PC-9 (cell line): ENCODE measurements around the gene CLCF1. TPM values are rescaled to one million over a fixed set of nuclear protein-coding genes. Genes with fewer than 3 reads are reported as not detected.
A peak's percentile ranks its signal among the peaks of the same experiment; 100 is the strongest.

Experiments used
- BruUV-seq: library from RNA; stranded (reverse); fragments of 400-500 nt; replicated peaks from 2 replicates; lab custom pipeline; 2021; lab: Mats Ljungman, UMichigan
- CTCF ChIA-PET: fragments of 300-600 bp; sonication (Branson Sonifier 250); formaldehyde crosslinking; loops from one replicate; lab custom pipeline; 2022; ENCODE audit warnings: antibody characterized with exemption; lab: Charles Lee
- POLR2A ChIA-PET: fragments of 300-600 bp; sonication (Branson Sonifier 250); formaldehyde crosslinking; loops from one replicate; lab custom pipeline; 2022; ENCODE audit warnings: antibody characterized with exemption; ENCODE audit not compliant: unreplicated experiment; lab: Charles Lee
- DNase-seq, 2 experiments: peaks; one replicate each; pipeline versions ENCODE4 v3.0.0 to v3.0.0-alpha.2; 2015 to 2022; ENCODE audit warnings: mixed read lengths in 1 of 2
- H2AFZ ChIP-seq: fragments of 200-600 bp; sonication (generic); 2 replicates; pipeline ENCODE4 v1.8.1; 2017; ENCODE audit warnings: antibody characterized with exemption
- H3F3A ChIP-seq: fragments of 200-600 bp; sonication (generic); 2 replicates; pipeline ENCODE4 v1.8.1; 2017; ENCODE audit warnings: antibody characterized with exemption, mild to moderate bottlenecking, low read depth; ENCODE audit not compliant: insufficient read depth
- H3K27ac ChIP-seq: fragments of 200-600 bp; sonication (generic); 2 replicates; pipeline ENCODE4 v1.6.1; 2016; ENCODE audit warnings: mixed run types
- H3K27me3 ChIP-seq: fragments of 200-600 bp; sonication (generic); 2 replicates; pipeline ENCODE4 v1.6.1; 2016; ENCODE audit warnings: low read depth, mixed run types; ENCODE audit not compliant: insufficient read depth
- H3K36me3 ChIP-seq: fragments of 200-600 bp; sonication (generic); 2 replicates; pipeline ENCODE4 v1.6.1; 2016; ENCODE audit warnings: low read depth, mixed run types
- H3K4me1 ChIP-seq: fragments of 200-600 bp; sonication (generic); replicated peaks from 2 replicates; pipeline ENCODE4 v1.6.1; 2016; ENCODE audit warnings: mixed run types; ENCODE audit not compliant: insufficient read depth
- H3K4me2 ChIP-seq: fragments of 200-600 bp; sonication (generic); 2 replicates; pipeline ENCODE4 v1.6.1; 2017; ENCODE audit warnings: mixed run types
- H3K4me3 ChIP-seq: fragments of 200-600 bp; sonication (generic); 2 replicates; pipeline ENCODE4 v1.6.1; 2016; ENCODE audit warnings: mixed run types
- H3K79me2 ChIP-seq: fragments of 200-600 bp; sonication (generic); 2 replicates; pipeline ENCODE4 v1.6.1; 2017; ENCODE audit warnings: low read depth, mixed run types
- H3K9me2 ChIP-seq: fragments of 200-600 bp; sonication (generic); 2 replicates; pipeline ENCODE4 v1.8.1; 2017; ENCODE audit warnings: mild to moderate bottlenecking; ENCODE audit not compliant: insufficient read depth
- H3K9me3 ChIP-seq: fragments of 200-600 bp; sonication (generic); 2 replicates; pipeline ENCODE4 v1.8.1; 2016; ENCODE audit warnings: low read depth; ENCODE audit not compliant: insufficient read depth
- H4K20me1 ChIP-seq: fragments of 200-600 bp; sonication (generic); 2 replicates; pipeline ENCODE4 v1.8.1; 2017; ENCODE audit not compliant: insufficient read depth
- EZH2 ChIP-seq: fragments of 200-600 bp; sonication (generic); IDR thresholded peaks from 2 replicates; pipeline ENCODE4 v1.8.0; 2017; ENCODE audit warnings: antibody characterized with exemption, low read depth
- intact Hi-C: fragments of 100-400 bp; cut with micrococcal nuclease; formaldehyde crosslinking; loops from one replicate; pipeline ENCODE4 v1.10.0; 2022; ENCODE audit not compliant: unreplicated experiment
- total RNA-seq: library from RNA; stranded (reverse); gene quantifications from 2 replicates; pipeline ENCODE4 v1.2.3, GENCODE V29; 2021
- TF ChIP-seq, protein P1 (sequence below): fragments of 200-600 bp; sonication (generic); conservative IDR thresholded peaks from 2 replicates; pipeline ENCODE4 v1.6.1; 2017; ENCODE audit warnings: mixed run types, antibody characterized with exemption, mild to moderate bottlenecking, moderate library complexity

Gene CLCF1
- total RNA-seq, 1 experiment from 2014 or later, result 17.0 TPM

GRCh38 chr11:67376063-67376820 is 2.8 kb upstream of the CLCF1 start:
- Histone ChIP-seq H3K36me3 (no peaks in the 10 kb centered on the region), H3K9me2 (no peaks in the 10 kb centered on the region), H3K79me2 (peaks cover 39% of the 10 kb centered on the region), H3K27ac (peak overlapping the region; percentile 99), H3F3A (peaks cover 71% of the 10 kb centered on the region), H4K20me1 (peaks cover 10% of the 10 kb centered on the region), H3K27me3 (no peaks in the 10 kb centered on the region), H3K4me3 (peak overlapping the region; percentile 44; the same call in 1 of the 2 replicates), H3K4me2 (peak overlapping the region; percentile 94), H2AFZ (no peak overlapping the region), H3K4me1 (peaks cover 78% of the 10 kb centered on the region), H3K9me3 (no peaks in the 10 kb centered on the region)
- ChIA-PET CTCF (interaction anchor here (0.6 to 2.6 kb wide), 4 partner anchors 25 to 194 kb away, joined by 5 to 13 read pairs (median 8); no protein-coding TSS in a partner anchor), POLR2A (interaction anchor here (0.5 to 2.2 kb wide), 5 partner anchors 19 to 413 kb away, joined by 3 to 48 read pairs (median 4); partner anchors contain the start of gene AIP)
- intact Hi-C loops, result loop anchor here (5.0 to 10.0 kb wide), 3 partner anchors 131 to 531 kb away; partner anchors contain the start of genes RCE1 and RHOD
- BruUV-seq, result TSS peak; percentile 0
- DNase-seq, result no peak
- TF ChIP-seq, protein P1, sequence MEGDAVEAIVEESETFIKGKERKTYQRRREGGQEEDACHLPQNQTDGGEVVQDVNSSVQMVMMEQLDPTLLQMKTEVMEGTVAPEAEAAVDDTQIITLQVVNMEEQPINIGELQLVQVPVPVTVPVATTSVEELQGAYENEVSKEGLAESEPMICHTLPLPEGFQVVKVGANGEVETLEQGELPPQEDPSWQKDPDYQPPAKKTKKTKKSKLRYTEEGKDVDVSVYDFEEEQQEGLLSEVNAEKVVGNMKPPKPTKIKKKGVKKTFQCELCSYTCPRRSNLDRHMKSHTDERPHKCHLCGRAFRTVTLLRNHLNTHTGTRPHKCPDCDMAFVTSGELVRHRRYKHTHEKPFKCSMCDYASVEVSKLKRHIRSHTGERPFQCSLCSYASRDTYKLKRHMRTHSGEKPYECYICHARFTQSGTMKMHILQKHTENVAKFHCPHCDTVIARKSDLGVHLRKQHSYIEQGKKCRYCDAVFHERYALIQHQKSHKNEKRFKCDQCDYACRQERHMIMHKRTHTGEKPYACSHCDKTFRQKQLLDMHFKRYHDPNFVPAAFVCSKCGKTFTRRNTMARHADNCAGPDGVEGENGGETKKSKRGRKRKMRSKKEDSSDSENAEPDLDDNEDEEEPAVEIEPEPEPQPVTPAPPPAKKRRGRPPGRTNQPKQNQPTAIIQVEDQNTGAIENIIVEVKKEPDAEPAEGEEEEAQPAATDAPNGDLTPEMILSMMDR, result no peak
- TF ChIP-seq EZH2, result no peak

DNA sequence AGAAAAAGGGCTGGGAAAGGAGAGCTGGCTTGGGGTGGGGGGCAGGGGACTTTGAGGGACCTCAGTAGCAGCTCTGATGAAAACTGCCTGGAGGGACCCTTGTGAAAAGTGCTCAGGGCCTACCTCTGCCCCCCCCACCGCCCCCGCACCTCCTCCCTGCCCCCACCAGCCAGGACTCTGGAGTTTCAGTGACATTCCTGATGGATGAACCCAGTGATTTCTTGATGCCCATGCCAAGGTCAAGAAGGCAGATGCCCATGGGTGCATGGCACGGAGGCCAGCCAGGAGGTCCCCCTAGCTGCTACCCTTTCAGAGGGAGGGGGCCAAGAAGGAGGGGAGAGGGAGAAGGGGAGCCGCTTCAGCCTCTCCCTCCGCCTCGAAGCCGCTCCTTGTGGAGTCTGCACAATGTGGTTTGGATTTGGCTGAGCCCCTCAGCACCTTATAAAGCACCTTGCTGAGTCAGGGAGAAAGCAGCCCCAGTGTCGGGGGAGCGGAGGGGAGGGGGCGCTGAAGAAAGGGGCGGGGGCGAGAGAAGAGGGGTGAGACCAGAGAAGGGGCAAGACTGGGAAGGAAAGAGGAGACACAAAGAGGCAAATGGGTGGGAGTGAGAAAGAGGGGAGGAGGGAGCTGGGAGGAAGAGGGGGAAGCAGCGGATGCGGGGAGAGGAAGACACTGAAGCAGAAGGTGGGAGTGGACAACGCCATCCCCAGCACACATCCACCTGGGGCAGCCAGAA is 2.1 kb upstream of the CLCF1 start:
- peaks cover 47% of the 10 kb centered on the region for H3K79me2 ChIP-seq
- POLR2A ChIA-PET, result interaction anchor here (0.5 to 2.2 kb wide), 10 partner anchors 17 to 1487 kb away, joined by 3 to 48 read pairs (median 6); partner anchors contain the start of genes AIP, DPP3, FIBP and RAD9A
- peaks cover 17% of the 10 kb centered on the region for H4K20me1 ChIP-seq
- peaks cover 64% of the 10 kb centered on the region for H3F3A ChIP-seq
- no peaks in the 10 kb centered on the region for H3K9me2 ChIP-seq
- H2AFZ ChIP-seq, result no peak overlapping the region
- H3K27me3 ChIP-seq, result no peaks in the 10 kb centered on the region
- H3K4me1 ChIP-seq, result peaks cover 73% of the 10 kb centered on the region
- peak overlapping the region; percentile 94 for H3K4me2 ChIP-seq
- peak overlapping the region; percentile 99 for H3K27ac ChIP-seq
- TF ChIP-seq, protein P1, result no peak
- TF ChIP-seq EZH2, result no peak
- H3K4me3 ChIP-seq, result peak overlapping the region; percentile 44; the same call in 1 of the 2 replicates
- CTCF ChIA-PET, result interaction anchor here (0.6 to 2.6 kb wide), 5 partner anchors 19 to 86 kb away, joined by 3 to 14 read pairs (median 7); no protein-coding TSS in a partner anchor
- H3K36me3 ChIP-seq, result no peaks in the 10 kb centered on the region
- DNase-seq, result peak in 1 of 2 experiments; percentile 58
- intact Hi-C loops, result loop anchor here (2.0 to 10.0 kb wide), 4 partner anchors 63 to 531 kb away; partner anchors contain the start of genes RCE1 and RHOD
- no TSS peak for BruUV-seq
- no peaks in the 10 kb centered on the region for H3K9me3 ChIP-seq
